ENCODE results near the gene KCTD11.
A peak's percentile ranks its signal among the peaks of the same experiment; 100 is the strongest.

KCTD11 gene

GRCh38 chr17:7325031-7325528, 26.9 kb upstream of the KCTD11 start:
- Histone ChIP-seq H3K36me3 (peaks cover 63% of the 10 kb centered on the region), H3K27ac (no peak overlapping the region), H3K27me3 (ENCODE audit: insufficient read depth, low read depth, severe bottlenecking) (no peaks in the 10 kb centered on the region), H3K9me3 (ENCODE audit: severe bottlenecking) (no peaks in the 10 kb centered on the region), H3K4me3 (ENCODE audit: low read depth, low read length) (no peak overlapping the region)
- no peak for DNase-seq
- no peak for TF ChIP-seq CTCF (IDR thresholded peaks at IDR 0.05; ENCODE audit: low read depth, low read length)

GRCh38 chr17:7326186-7326585, 25.8 kb upstream of the KCTD11 start:
- DNase-seq = no peak
- Histone ChIP-seq H3K27me3 (ENCODE audit: insufficient read depth, low read depth, severe bottlenecking) (no peaks in the 10 kb centered on the region), H3K9me3 (ENCODE audit: severe bottlenecking) (no peaks in the 10 kb centered on the region), H3K27ac (no peak overlapping the region), H3K4me3 (ENCODE audit: low read depth, low read length) (no peak overlapping the region), H3K36me3 (peaks cover 52% of the 10 kb centered on the region)
- TF ChIP-seq CTCF (IDR thresholded peaks at IDR 0.05; ENCODE audit: low read depth, low read length) = no peak

GRCh38 chr17:7327056-7327455, 24.9 kb upstream of the KCTD11 start:
- no peak overlapping the region for H3K27ac ChIP-seq
- no peaks in the 10 kb centered on the region for H3K27me3 ChIP-seq (ENCODE audit: insufficient read depth, low read depth, severe bottlenecking)
- DNase-seq = no peak
- TF ChIP-seq CTCF (IDR thresholded peaks at IDR 0.05; ENCODE audit: low read depth, low read length) = no peak
- H3K36me3 ChIP-seq = peaks cover 43% of the 10 kb centered on the region
- no peak overlapping the region for H3K4me3 ChIP-seq (ENCODE audit: low read depth, low read length)
- H3K9me3 ChIP-seq (ENCODE audit: severe bottlenecking) = no peaks in the 10 kb centered on the region

GRCh38 chr17:7327501-7327900, 24.5 kb upstream of the KCTD11 start:
- no peaks in the 10 kb centered on the region for H3K27me3 ChIP-seq (ENCODE audit: insufficient read depth, low read depth, severe bottlenecking)
- H3K27ac ChIP-seq = no peak overlapping the region
- H3K4me3 ChIP-seq (ENCODE audit: low read depth, low read length) = no peak overlapping the region
- H3K36me3 ChIP-seq = peaks cover 39% of the 10 kb centered on the region
- no peaks in the 10 kb centered on the region for H3K9me3 ChIP-seq (ENCODE audit: severe bottlenecking)
- no peak for DNase-seq
- TF ChIP-seq CTCF (IDR thresholded peaks at IDR 0.05; ENCODE audit: low read depth, low read length) = no peak

GRCh38 chr17:7328009-7328408, 24.0 kb upstream of the KCTD11 start:
- no peak overlapping the region for H3K4me3 ChIP-seq (ENCODE audit: low read depth, low read length)
- no peak for DNase-seq
- peaks cover 34% of the 10 kb centered on the region for H3K36me3 ChIP-seq
- no peaks in the 10 kb centered on the region for H3K27me3 ChIP-seq (ENCODE audit: insufficient read depth, low read depth, severe bottlenecking)
- TF ChIP-seq CTCF (IDR thresholded peaks at IDR 0.05; ENCODE audit: low read depth, low read length) = no peak
- H3K9me3 ChIP-seq (ENCODE audit: severe bottlenecking) = no peaks in the 10 kb centered on the region
- no peak overlapping the region for H3K27ac ChIP-seq

GRCh38 chr17:7328840-7329373, 23.1 kb upstream of the KCTD11 start, which contains the start of gene NEURL4:
NEURL4 (minus strand) TSS chr17:7329335; CDS start chr17:7329312, 23 bp downstream.
- Histone ChIP-seq H3K9me3 (ENCODE audit: severe bottlenecking) (no peaks in the 10 kb centered on the region), H3K27me3 (ENCODE audit: insufficient read depth, low read depth, severe bottlenecking) (no peaks in the 10 kb centered on the region), H3K27ac (peak within 1 kb of the TSS; percentile 80), H3K36me3 (peaks cover 25% of the 10 kb centered on the region), H3K4me3 (ENCODE audit: low read depth, low read length) (peak within 1 kb of the TSS; percentile 69)
- no peak for TF ChIP-seq CTCF (IDR thresholded peaks at IDR 0.05; ENCODE audit: low read depth, low read length)
- peak; percentile 40 for DNase-seq

Measured in WERI-Rb-1 (cell line).